Endothelial cell of umbilical vein (primary cell): ENCODE measurements around the gene SERPINB5. TPM values are rescaled to one million over a fixed set of nuclear protein-coding genes. Genes with fewer than 3 reads are reported as not detected.
"Not testable (repeated sequence)": the region's sequence is repeated elsewhere in the genome, so short reads cannot be mapped to it uniquely, and the experiment has no call there.

Experiments used
- BruUV-seq: library from RNA; stranded (reverse); fragments of 400-500 nt; replicated peaks from 2 replicates; lab custom pipeline; 2021; lab: Mats Ljungman, UMichigan
- CTCF ChIA-PET: fragments of 300-600, 350-600 bp; sonication (Branson Sonifier 250); formaldehyde crosslinking; loops from one replicate; lab custom pipeline; 2021; ENCODE audit warnings: antibody characterized with exemption, inconsistent platforms; lab: Charles Lee
- POLR2A ChIA-PET: fragments of 300-600, 350-600 bp; sonication (Branson Sonifier 250); formaldehyde crosslinking; loops from one replicate; lab custom pipeline; 2021; ENCODE audit warnings: antibody characterized with exemption, inconsistent platforms; lab: Charles Lee
- DNase-seq: peaks from one replicate; pipeline ENCODE4 v3.0.0-alpha.2; 2011; ENCODE audit warnings: low read depth, low spot score
- FAIRE-seq: peaks from 2 replicates; lab custom pipeline; 2011; peaks lifted over from hg19 to GRCh38; lab: Jason Lieb, UNC
- H2AFZ ChIP-seq: 2 replicates; pipeline ENCODE4 v1.6.0; 2012; ENCODE audit warnings: low read depth, low read length, control low read depth, inconsistent platforms
- H3K27ac ChIP-seq: 2 replicates; pipeline ENCODE4 v1.5.1; 2011; ENCODE audit warnings: low read depth, mild to moderate bottlenecking, control low read depth, low read length, moderate library complexity; ENCODE audit not compliant: insufficient read depth
- H3K27me3 ChIP-seq, 2 experiments: 2 replicates each; pipeline versions ENCODE4 v1.6.0 to v1.6.1; 2011; ENCODE audit warnings: low read length in 2 of 2, mixed read lengths in 1 of 2; ENCODE audit not compliant: control insufficient read depth in 2 of 2, insufficient read depth in 2 of 2
- H3K36me3 ChIP-seq, 2 experiments: 2 replicates in 1 of 2; 3 replicates in 1 of 2; pipeline ENCODE4 v1.5.1; 2011; ENCODE audit warnings: low read length in 2 of 2, mild to moderate bottlenecking in 1 of 2, moderate library complexity in 1 of 2; ENCODE audit not compliant: control insufficient read depth in 2 of 2, insufficient read depth in 2 of 2; ENCODE audit errors: extremely low read depth in 1 of 2
- H3K4me1 ChIP-seq: 3 replicates; pipeline ENCODE4 v1.5.1; 2011; ENCODE audit warnings: mild to moderate bottlenecking, low read length; ENCODE audit not compliant: control insufficient read depth, insufficient read depth; ENCODE audit errors: extremely low read depth
- H3K4me2 ChIP-seq: 2 replicates; pipeline ENCODE4 v1.6.1; 2011; ENCODE audit warnings: low read length, control low read depth, mixed read lengths; ENCODE audit not compliant: insufficient read depth
- H3K4me3 ChIP-seq, 3 experiments: fragments of 200-600 bp in 1 of 3; sonication (generic), shearing (Covaris generic) in 1 of 3; replicated peaks in 1 of 3; 2 replicates each; pipeline ENCODE4 v1.5.1; 2011 to 2016; ENCODE audit warnings: control low read depth in 3 of 3, low read length in 3 of 3, mild to moderate bottlenecking in 2 of 3, inconsistent platforms in 1 of 3, low read depth in 1 of 3, moderate library complexity in 1 of 3; ENCODE audit not compliant: insufficient read depth in 1 of 3
- H3K79me2 ChIP-seq: 2 replicates; pipeline ENCODE4 v1.6.0; 2012; ENCODE audit warnings: low read length, inconsistent platforms; ENCODE audit not compliant: control insufficient read depth, insufficient read depth
- H3K9ac ChIP-seq: replicated peaks from 2 replicates; pipeline ENCODE3; 2011; ENCODE audit warnings: low read length, control low read depth; ENCODE audit not compliant: insufficient read depth; ENCODE audit errors: extremely low read depth
- H3K9me1 ChIP-seq: replicated peaks from 3 replicates; pipeline ENCODE4 v1.6.0; 2011; ENCODE audit warnings: mild to moderate bottlenecking, low read length; ENCODE audit not compliant: control insufficient read depth, insufficient read depth; ENCODE audit errors: extremely low read depth
- H3K9me3 ChIP-seq: replicated peaks from 2 replicates; pipeline ENCODE4 v1.5.1; 2012; ENCODE audit warnings: low read length, inconsistent platforms; ENCODE audit not compliant: control insufficient read depth, insufficient read depth
- H4K20me1 ChIP-seq: replicated peaks from 2 replicates; pipeline ENCODE3; 2011; ENCODE audit warnings: mild to moderate bottlenecking, low read length; ENCODE audit not compliant: control insufficient read depth, insufficient read depth; ENCODE audit errors: extremely low read depth
- CTCF ChIP-seq, 2 donors: IDR thresholded peaks; 1 replicate in 1 of 2; 2 replicates in 1 of 2; pipeline ENCODE4 v1.5.1; 2011; ENCODE audit warnings: low read length in 2 of 2, mild to moderate bottlenecking in 2 of 2, moderate library complexity in 2 of 2, control low read depth in 1 of 2, inconsistent platforms in 1 of 2, low read depth in 1 of 2; ENCODE audit not compliant: insufficient read depth in 1 of 2; ENCODE audit errors: extremely low read depth in 1 of 2
- EZH2 ChIP-seq: IDR thresholded peaks from 2 replicates; pipeline ENCODE4 v1.6.1; 2012; ENCODE audit warnings: borderline replicate concordance, low read depth, mild to moderate bottlenecking, moderate library complexity, low read length, inconsistent platforms; ENCODE audit not compliant: severe bottlenecking
- FOS ChIP-seq: IDR thresholded peaks from 2 replicates; pipeline ENCODE4 v1.6.1; 2011; ENCODE audit warnings: mild to moderate bottlenecking, low read length, moderate library complexity, borderline replicate concordance; ENCODE audit not compliant: insufficient read depth
- GATA2 ChIP-seq: IDR thresholded peaks from 2 replicates; pipeline ENCODE4 v1.7.0; 2011; ENCODE audit warnings: low read depth, mild to moderate bottlenecking, moderate library complexity, mixed read lengths, low read length; ENCODE audit not compliant: insufficient read length, insufficient read depth
- JUN ChIP-seq: IDR thresholded peaks from 2 replicates; pipeline ENCODE4 v1.6.1; 2011; ENCODE audit warnings: borderline replicate concordance, low read depth; ENCODE audit not compliant: insufficient read length, insufficient read depth
- MAX ChIP-seq: IDR thresholded peaks from 2 replicates; pipeline ENCODE4 v1.6.1; 2011; ENCODE audit not compliant: insufficient read depth, insufficient read length
- MYC ChIP-seq: IDR thresholded peaks from one replicate; pipeline ENCODE4 v1.6.1; 2011; ENCODE audit warnings: mild to moderate bottlenecking, low read depth, low read length
- POLR2A ChIP-seq: IDR thresholded peaks from 2 replicates; pipeline ENCODE4 v1.6.1; 2012; ENCODE audit warnings: low read depth, mild to moderate bottlenecking, control low read depth, low read length
- POLR2AphosphoS5 ChIP-seq: IDR thresholded peaks from 2 replicates; pipeline ENCODE4 v1.6.1; 2012; ENCODE audit warnings: low read depth, mild to moderate bottlenecking, control low read depth, low read length, moderate library complexity; ENCODE audit not compliant: insufficient read depth
- dilution Hi-C: fragments of 300-500 bp; cut with MboI; formaldehyde crosslinking; loops from one replicate; pipeline ENCODE4 v1.15.0; 2019; ENCODE audit warnings: low sequenced_read_pairs; ENCODE audit not compliant: extremely low pct_ligation_motif_present
- intact Hi-C: fragments of 100-400 bp; cut with micrococcal nuclease; formaldehyde crosslinking; loops from one replicate; pipeline ENCODE4 v1.10.0; 2022
- polyA plus RNA-seq, 4 experiments: library from polyadenylated mRNA; depleted of rRNA in 3 of 4; stranded (reverse) in 3 of 4; unstranded in 1 of 4; fragments of >200 nt; gene quantifications; 2 replicates each; pipeline versions ENCODE4 v1.2.1 to v1.2.3, GENCODE V29; 2011 to 2012; ENCODE audit warnings: missing spikeins in 1 of 4
- total RNA-seq: library from RNA; stranded (reverse); gene quantifications from 2 replicates; pipeline ENCODE4 v1.2.3, GENCODE V29; 2021

The SERPINB5 gene
- total and polyA plus RNA-seq, 2 donors (not counting 3 experiments of a cell fraction or from before 2014, with no cell fraction given), result not detected

GRCh38 chr18:63451799-63452660 is 24.7 kb upstream of the SERPINB5 start:
- intact Hi-C loops (no loop called here), dilution Hi-C loops (no loop called here)
- Histone ChIP-seq H3K36me3 (no peaks in the 10 kb centered on the region), H3K79me2 (no peaks in the 10 kb centered on the region), H2AFZ (no peak overlapping the region), H3K9me3 (no peaks in the 10 kb centered on the region), H3K9ac (no peak overlapping the region), H3K27me3 (no peaks in the 10 kb centered on the region), H3K27ac (no peak overlapping the region), H3K9me1 (no peaks in the 10 kb centered on the region), H3K4me2 (no peak overlapping the region), H4K20me1 (no peaks in the 10 kb centered on the region), H3K4me3 (no peak overlapping the region), H3K4me1 (no peaks in the 10 kb centered on the region)
- ChIA-PET POLR2A (no interaction called here), CTCF (interaction anchor here (0.6 kb wide), 1 partner anchor 387 kb away, joined by 3 read pairs; no protein-coding TSS in a partner anchor)
- no peak for FAIRE-seq
- DNase-seq, result peak; percentile 32
- BruUV-seq, result no TSS peak
- TF ChIP-seq FOS, result no peak
- TF ChIP-seq MYC, result no peak
- no peak for TF ChIP-seq EZH2
- TF ChIP-seq POLR2A, result no peak
- TF ChIP-seq MAX, result no peak
- TF ChIP-seq POLR2AphosphoS5, result no peak
- no peak for TF ChIP-seq CTCF (IDR thresholded peaks at IDR 0.05; ENCODE audit: extremely low read depth in 1 of 2, insufficient read depth in 1 of 2, low read depth in 1 of 2, low read length in 2 of 2)
- no peak for TF ChIP-seq JUN
- TF ChIP-seq GATA2, result no peak

- FAIRE-seq, H3K9me1 ChIP-seq, H3K79me2 ChIP-seq, H3K4me2 ChIP-seq, intact Hi-C loops, H3K27ac ChIP-seq, POLR2A ChIA-PET, dilution Hi-C loops, CTCF ChIA-PET, H2AFZ ChIP-seq, H3K36me3 ChIP-seq, H3K4me3 ChIP-seq, H3K9ac ChIP-seq, BruUV-seq, H4K20me1 ChIP-seq, H3K9me3 ChIP-seq, H3K4me1 ChIP-seq, H3K27me3 ChIP-seq: not testable (repeated sequence)
- DNase-seq, result peak; percentile 8
These were observed 24.0 kb upstream of the SERPINB5 start for GRCh38 chr18:63452751-63453150.
